DMS114 treated with DMSO at 0.1 percent for 48 hours (cell line): ENCODE data around the gene HNRNPD.
A peak's percentile ranks its signal among the peaks of the same experiment; 100 is the strongest.
"Not testable (repeated sequence)": the region's sequence is repeated elsewhere in the genome, so short reads cannot be mapped to it uniquely, and the experiment has no call there.

Source experiments
- DNase-seq: peaks from one replicate; lab custom pipeline; 2025; ENCODE audit not compliant: unreplicated experiment; lab: John Stamatoyannopoulos, UW

The HNRNPD gene

GRCh38 chr4:82373816-82374625 is at the start of gene HNRNPD:
Gene HNRNPD (minus strand): TSS chr4:82373991. CDS start chr4:82373678, 313 bp downstream.
- DNase-seq: peak; percentile 95

DNA sequence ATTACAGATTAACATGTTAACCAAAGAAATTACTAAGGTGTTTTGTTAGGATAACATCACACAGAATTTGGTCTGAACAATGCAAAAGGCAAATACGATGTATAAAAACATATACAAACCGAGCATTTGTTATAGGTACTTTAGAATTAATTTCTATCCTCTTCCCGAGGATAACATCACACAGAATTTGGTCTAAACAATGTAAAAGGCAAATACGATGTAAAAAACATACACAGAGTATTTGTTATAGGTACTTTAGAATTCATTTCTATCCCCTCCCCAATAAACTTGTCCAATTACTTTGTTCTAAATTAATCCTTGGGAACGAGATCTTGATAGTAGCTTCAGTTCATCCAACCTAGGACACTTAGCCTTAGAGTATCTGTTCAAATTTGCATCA is 48.8 kb upstream of the HNRNPD start:
- no peak for DNase-seq

DNA sequence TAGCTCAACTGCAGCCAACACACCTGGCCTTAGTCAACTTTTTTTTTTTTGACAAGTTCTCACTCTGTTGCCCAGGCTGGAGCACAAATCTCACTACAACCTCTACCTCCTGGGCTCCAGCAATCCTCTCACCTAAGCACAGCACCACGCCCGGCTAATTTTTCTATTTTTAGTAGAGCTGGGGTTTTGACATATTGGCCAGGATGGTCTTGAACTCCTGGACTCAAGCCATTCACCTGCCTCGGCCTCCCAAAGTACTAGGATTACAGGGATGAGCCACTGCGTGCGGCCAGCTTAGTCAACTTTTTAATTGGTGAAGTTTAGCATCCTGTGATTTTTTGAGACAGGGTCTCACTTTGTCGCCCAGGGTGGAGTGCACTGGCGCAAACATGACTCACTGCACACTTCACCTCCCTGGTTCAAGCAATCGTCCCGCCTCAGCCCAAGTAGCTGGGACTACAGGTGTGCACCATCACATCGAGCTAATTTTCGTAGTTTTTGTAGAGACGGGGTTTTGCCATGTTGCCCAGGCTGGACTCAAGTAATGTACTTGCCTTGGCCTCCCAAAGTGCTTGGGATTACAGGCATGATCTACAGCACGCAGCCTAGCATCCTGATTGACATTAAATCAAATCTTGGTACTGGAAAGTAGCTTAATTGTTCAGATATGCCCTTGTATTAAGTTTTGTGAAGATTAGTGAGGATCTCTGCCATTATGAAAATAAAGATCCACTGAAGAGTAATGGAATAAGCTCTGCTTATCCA is 48.2 kb upstream of the HNRNPD start:
- DNase-seq: no peak

GRCh38 chr4:82419451-82419850 is 45.7 kb upstream of the HNRNPD start:
- DNase-seq: no peak

DNA sequence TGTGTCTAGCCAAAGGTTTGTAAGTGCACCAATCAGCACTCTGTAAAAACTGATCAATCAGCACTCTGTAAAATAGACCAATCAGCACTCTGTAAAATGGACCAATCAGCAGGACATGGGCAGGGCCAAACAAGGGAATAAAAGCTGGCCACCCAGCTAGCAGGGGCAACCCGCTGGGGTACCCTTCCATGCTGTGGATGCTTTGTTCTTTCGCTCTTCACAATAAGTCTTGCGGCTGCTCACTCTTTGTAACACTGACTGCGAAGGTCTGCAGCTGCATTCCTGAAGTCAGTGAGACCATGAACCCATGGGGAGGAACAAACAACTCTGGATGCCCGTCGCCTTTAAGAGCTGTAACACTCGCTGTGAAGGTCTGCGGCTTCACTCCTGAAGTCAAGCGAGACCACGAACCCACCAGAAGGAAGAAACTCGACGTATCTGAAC is 42.2 kb upstream of the HNRNPD start:
- no peak for DNase-seq

GRCh38 chr4:82415061-82415460 is 41.3 kb upstream of the HNRNPD start:
- DNase-seq: not testable (repeated sequence)

DNA sequence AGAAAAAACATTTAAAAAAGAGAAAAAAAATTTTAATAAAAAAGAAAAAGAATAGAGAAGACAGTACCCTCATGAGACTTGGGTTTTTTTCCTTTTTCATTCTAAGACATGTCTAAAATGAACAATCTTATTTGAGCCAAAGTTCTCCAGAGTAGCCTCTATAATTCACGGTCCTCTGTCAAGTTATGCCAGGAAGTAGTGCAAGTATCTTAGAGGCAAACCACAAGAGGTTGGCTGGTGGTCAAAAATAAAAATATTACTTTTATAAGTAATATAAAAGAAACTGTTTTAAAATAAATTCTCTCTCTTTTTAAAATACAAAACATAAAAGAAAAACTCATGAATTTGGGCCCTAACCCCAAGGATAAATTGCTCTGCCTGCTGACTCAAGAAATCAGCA is 29.9 kb upstream of the HNRNPD start:
- DNase-seq: no peak

DNA sequence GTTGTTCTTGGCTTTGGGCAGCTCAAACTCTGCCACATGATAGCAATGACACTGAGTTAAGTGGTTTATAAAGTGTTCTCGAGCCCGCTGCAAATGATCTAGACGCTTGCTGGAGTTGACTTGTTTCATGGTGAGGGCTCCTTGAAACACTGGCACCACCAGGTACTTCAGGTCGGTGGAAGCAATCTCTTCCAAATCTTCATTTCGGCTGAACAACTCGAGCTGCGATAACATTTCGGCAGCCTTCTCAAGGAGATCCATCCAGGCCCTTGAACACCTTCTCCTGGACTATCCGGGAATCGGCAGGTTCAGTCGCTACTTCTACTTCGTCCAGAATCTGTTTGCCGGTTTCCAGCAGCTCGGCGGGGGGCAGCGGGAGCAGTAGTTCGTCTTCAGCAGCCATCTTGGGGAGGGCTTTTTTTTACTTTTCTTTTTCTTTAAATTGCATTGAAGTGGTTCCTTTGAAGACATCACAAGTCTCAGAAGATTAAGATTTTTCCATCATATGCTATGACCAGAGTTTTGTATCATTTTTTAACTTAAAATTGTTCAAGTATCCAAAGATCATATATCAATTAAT is 28.5 kb upstream of the HNRNPD start:
- peak; percentile 17 for DNase-seq

DNA sequence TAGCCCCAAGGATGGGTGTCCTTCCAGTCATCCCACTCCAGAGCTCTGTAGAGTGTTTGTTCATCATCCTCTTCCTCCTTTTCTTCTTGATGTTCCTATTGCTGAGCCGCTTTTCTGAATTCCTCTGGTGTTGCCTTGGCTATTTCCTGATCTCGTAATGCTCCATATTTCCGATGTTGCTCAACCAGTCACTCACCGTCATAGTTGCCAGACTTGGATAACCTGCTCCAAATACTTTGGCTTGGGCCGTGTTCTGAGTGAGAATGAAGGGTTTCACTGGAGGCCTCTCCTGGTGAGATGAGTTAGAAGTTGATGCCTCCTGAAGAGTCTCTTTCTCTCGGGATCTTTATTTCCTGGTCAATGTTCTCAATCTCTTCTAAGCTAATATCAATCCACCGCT is 27.8 kb upstream of the HNRNPD start:
- DNase-seq: no peak

GRCh38 chr4:82398263-82398662 is 24.5 kb upstream of the HNRNPD start:
- DNase-seq: no peak

DNA sequence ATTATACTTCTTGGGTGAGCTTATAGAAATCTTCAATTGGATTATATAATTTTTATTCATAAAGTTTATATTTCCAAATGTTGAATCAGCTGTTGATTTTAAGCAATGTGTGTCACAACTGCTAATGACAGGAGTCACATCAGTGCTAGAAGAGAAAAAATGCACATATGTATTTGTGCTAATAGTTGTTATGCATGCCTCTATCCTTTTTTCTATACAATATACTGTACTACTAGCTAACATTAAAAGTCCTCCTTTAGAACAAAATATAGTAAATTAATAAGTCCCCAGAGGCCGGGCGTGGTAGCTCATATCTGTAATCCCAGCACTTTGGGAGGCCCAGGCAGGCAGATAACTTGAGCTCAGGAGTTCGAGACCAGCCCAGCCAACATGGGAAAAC is 23.7 kb upstream of the HNRNPD start:
- no peak for DNase-seq

DNA sequence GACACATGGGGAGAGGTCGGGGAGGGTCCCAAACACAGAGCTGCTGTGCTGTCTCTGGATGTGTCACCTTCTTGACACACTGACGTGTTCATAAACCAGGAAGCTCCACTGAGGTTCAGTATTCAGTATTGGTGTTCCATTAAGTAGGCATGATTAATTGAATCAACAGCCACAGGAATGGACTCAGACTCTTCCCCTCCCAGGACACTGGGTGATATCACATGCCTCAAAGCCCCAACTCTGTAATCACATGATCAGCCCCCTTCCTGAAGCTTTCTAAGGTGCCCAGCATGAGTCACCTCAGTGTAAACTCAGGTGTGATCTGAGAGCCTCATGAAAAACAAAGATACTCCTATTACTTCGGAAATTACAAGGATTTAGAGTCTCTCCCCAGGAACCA is 21.1 kb upstream of the HNRNPD start:
- DNase-seq: no peak

GRCh38 chr4:82390061-82390460 is 16.3 kb upstream of the HNRNPD start:
- DNase-seq: not testable (repeated sequence)

GRCh38 chr4:82388405-82388804 is 14.6 kb upstream of the HNRNPD start:
- no peak for DNase-seq

GRCh38 chr4:82386312-82386711 is 12.5 kb upstream of the HNRNPD start:
- DNase-seq: not testable (repeated sequence)

GRCh38 chr4:82382751-82383150 is 9.0 kb upstream of the HNRNPD start:
- DNase-seq: no peak

GRCh38 chr4:82381661-82382296 is 8.0 kb upstream of the HNRNPD start:
- DNase-seq: no peak

- DNase-seq: no peak
Observed at GRCh38 chr4:82381235-82381634, 7.4 kb upstream of the HNRNPD start.

GRCh38 chr4:82380831-82381230 is 7.0 kb upstream of the HNRNPD start:
- no peak for DNase-seq

DNA sequence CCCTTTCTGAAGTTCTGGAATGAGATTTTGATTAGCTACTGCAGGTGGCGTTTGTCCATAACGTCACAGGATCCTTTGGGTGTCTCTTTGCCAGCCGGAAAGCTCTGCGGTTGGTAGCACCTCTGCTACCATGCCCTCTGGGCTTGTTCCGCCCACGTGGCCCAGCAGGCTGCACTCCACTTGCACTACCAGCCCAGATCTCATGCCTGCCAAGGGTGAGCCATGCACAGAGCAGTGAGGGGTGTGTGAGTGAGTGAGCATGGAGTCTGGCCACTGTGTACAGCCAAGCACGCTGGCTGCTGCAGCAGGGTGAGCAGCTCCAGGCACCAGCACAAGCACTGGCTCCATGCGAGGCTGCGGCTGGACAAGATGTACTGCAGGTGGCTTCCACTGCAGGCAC is 6.6 kb upstream of the HNRNPD start:
- DNase-seq: no peak

- DNase-seq: no peak
Observed at GRCh38 chr4:82376109-82376508, 2.3 kb upstream of the HNRNPD start.

GRCh38 chr4:82373486-82373815 is 340 bp downstream of the HNRNPD start:
- DNase-seq: no peak
